GM18526 (cell line): ENCODE results near the gene C20orf204.

ENCODE experiments used
- POLR2A ChIP-seq: IDR thresholded peaks from 3 replicates; pipeline ENCODE4 v1.6.1; 2011; ENCODE audit not compliant: insufficient read length; ENCODE audit errors: extremely low read depth

The C20orf204 gene

DNA sequence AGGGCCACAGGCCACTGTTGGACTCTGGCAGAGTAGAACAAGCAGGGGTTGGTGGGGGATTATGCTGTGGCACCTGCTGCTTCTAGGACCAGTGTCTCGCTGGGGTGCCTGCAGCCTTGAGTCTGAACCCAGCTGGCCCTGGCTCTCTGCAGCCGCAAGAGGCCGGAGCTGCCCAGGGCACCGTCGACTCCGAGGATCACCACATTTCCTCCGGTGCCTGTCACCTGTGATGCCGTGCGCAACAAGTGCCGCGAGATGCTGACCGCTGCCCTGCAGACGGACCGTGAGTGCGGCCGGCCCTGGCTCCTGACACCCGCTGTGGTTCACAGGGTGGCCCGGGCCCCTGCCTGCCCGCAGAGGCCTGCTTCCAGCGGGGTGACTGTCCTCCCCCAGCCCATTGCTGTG, 33.2 kb downstream of the C20orf204 start:
- TF ChIP-seq POLR2A = no peak

- TF ChIP-seq POLR2A = no peak
These were observed 33.7 kb downstream of the C20orf204 start for GRCh38 chr20:64069614-64070243.

DNA sequence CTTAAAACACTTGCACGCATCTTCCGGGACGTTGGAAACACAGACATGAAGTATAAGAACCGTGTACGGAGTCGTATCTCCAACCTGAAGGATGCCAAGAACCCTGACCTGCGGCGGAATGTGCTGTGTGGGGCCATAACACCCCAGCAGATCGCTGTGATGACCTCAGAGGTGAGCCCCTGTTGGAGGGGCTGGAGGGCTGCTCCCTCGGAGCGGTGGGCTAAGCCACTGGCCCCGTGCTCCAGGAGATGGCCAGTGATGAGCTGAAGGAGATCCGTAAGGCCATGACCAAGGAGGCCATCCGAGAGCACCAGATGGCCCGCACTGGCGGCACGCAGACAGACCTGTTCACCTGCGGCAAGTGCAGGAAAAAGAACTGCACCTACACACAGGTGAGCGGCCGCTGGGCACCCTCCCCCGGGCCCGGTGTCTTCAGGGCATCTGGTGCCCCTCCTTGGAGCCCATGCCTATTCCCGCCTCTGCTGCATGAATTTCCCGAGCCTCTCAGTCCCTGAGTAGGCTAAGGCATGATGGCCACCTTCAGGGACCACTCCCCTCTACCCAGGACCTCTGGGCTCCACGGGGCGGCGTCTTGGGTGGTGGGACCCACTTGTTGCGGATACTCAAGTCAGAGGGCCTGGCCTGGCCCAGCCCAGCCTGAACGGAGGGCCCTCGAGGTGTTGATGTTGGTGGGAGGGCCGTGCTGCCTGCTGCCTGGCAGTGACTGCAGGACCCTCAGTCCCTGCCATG, 34.4 kb downstream of the C20orf204 start:
- no peak for TF ChIP-seq POLR2A

DNA sequence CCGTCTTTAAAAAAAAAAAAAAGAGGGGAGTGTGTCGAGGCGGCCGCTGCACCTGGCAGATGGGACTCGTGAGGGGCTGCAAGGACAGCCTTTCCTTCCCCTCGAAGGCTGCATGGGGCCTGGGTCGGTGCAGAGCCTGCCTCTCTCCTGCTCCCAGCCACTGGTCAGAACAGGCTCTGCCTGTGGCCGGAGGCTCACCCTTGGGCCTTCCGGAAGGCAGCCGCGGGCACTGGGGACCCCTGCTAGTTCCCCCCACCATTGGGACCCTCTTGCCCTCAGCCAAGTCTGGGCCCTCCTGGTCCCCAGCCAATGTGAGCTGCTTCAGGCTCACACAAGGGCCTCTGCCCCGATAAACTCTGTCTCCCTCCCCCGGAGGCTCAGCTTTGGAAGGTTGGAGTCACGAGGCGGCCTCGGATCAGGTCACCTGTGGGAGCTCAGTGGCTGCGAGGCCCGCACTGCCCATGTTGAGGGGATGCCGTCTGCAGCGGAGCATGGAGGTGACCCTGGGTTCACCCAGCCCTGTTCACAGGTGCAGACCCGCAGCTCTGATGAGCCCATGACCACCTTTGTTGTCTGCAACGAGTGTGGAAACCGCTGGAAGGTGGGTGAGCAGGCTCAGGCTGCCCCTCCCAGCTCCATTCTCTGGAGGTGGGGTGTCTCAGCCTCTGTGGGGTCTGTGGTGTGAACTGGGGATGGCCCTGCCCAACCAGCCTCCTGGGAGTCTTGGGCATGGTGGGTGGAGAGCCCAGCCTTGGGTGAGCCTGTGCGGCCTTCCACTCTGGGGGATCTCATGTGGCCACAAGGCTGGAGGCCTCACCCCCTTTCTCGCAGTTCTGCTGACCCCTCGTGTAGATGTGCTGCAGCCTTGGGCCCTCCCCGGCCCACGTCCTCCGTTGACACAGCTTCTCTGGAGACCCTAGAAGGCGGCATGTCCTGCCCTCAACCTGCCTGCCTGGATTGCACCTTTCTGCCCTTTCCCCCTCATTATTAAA, 35.7 kb downstream of the C20orf204 start:
- peak; percentile 23 for TF ChIP-seq POLR2A

GRCh38 chr20:64072498-64073063, 36.6 kb downstream of the C20orf204 start:
- TF ChIP-seq POLR2A = no peak

DNA sequence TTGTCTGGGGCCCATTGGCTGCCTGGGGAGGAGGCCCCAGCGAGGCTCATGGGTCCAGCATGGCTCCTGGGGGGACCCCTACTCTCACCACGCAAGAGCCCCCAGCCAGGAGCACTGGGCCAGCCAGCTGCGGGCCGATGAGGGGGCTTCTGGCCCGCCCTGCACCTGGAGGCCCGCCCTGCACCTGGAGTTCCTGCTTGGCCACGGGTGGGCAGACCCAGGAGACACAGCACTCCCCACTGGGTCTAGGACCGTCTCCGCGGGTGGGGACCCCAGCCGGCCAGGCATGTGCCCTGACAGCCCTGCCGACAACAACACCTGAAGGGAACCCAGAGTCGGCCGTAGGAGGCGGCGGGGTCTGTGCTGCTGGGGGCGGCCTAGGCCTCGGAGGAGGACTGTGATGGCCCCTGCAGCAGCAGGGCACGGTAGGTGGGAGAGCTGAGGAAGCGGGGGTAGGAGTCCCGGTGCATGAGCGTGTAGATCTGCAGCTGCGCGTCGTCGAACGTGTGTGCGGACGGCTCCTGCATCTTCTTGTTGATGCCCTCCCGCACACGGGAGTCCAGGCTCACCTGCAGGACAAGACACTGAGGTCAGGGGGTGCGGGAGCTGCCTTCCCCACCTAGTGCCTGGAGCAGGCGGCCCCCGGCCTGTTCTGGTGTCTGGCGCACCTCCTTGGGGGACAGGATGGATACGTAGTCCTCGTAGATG, 37.6 kb downstream of the C20orf204 start:
- TF ChIP-seq POLR2A = no peak

- TF ChIP-seq POLR2A = no peak
These were observed 38.3 kb downstream of the C20orf204 start for GRCh38 chr20:64074184-64074789.

- no peak for TF ChIP-seq POLR2A
These were observed 39.0 kb downstream of the C20orf204 start for GRCh38 chr20:64074963-64075362.

DNA sequence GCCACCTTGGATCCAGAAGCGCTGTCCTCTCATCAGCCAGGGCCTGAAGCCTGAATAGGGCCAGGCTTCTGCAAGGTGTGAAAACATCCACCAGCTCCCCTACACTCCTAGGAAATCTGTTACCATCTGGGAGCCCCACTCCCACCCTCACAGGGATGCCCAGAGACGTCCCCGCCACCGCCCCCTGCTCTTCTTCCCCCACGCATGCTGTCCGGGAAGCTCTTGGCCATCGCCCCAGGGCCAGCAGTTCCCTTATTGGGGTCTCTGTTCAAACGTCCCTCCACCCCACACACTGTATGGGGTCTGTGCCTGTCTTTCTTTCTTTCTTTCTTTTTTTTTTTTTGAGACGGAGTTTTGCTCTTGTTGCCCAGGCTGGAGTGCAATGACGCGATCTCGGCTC, 39.6 kb downstream of the C20orf204 start:
- no peak for TF ChIP-seq POLR2A

DNA sequence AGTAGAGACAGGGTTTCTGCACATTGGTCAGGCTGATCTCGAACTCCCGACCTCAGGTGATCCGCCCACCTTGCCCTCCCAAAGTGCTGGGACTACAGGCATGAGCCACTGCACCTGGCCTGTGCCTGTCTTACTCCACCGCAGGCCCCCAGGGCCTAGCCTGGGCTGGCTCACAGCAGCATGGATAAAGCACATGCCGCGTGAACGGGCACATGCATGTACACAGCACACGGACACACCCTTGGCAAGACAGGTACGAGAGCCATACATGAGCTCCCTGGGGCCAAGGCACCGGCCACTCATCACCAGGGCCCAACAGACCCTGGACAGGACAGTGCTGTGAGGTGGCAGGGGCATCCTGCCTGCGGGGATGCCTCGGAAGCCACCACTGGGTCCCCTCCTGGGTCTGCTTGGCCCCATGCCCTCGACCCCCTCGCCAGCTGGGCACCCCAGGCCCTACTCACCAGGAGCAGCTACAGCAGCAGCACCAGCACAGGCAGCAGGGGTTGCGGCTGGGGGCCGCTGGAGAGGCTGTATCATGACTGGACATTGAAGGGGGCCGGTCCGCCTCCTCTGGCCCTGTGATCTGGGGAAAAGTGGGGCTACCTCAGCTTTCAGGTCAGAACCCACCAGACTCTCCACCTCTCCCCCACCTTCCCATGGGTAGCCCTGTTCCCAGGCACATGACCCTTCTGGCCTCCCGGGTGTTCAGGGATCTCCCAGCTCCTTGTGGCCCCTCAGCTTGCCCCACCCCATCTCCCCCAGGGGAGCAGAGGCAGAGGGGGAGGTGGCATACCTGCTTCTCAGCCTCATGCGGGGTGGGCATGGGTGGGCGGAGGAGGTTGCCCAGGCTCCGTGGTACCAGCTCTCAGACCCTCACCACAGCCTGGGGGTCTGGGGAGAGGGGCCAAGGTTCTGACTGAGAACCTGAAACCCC, 40.3 kb downstream of the C20orf204 start:
- TF ChIP-seq POLR2A = no peak

GRCh38 chr20:64077094-64077493, 41.1 kb downstream of the C20orf204 start:
- TF ChIP-seq POLR2A = no peak

- no peak for TF ChIP-seq POLR2A
These were observed 41.5 kb downstream of the C20orf204 start for GRCh38 chr20:64077541-64077875.

- peak; percentile 40 for TF ChIP-seq POLR2A
These were observed 42.0 kb downstream of the C20orf204 start for GRCh38 chr20:64077876-64078551.
